Uterus (tissue), 4 donors: ENCODE results near the gene LRRC3. TPM values are rescaled to one million over a fixed set of nuclear protein-coding genes. Genes with fewer than 3 reads are reported as not detected.

Experiments
- DNase-seq, 2 donors: peaks; one replicate each; pipeline ENCODE4 v3.0.0-alpha.2; 2019 to 2020
- H3K27ac ChIP-seq, 2 donors: fragments of 200-600 bp; sonication (generic); 1 replicate in 1 of 2; 2 replicates in 1 of 2; pipeline ENCODE4 v1.5.1; 2016 to 2018
- H3K27me3 ChIP-seq, 2 donors: fragments of 200-600 bp; sonication (generic); one replicate each; pipeline ENCODE4 v1.5.1; 2018 to 2019; ENCODE audit warnings: control low read depth in 1 of 2
- H3K36me3 ChIP-seq, 2 donors: fragments of 200-600 bp; sonication (generic); one replicate each; pipeline ENCODE4 v1.5.1; 2019; ENCODE audit warnings: control low read depth in 1 of 2
- H3K4me1 ChIP-seq, 2 donors: fragments of 200-600 bp; sonication (generic); one replicate each; pipeline ENCODE4 v1.5.1; 2018 to 2019; ENCODE audit warnings: control low read depth in 1 of 2
- H3K4me3 ChIP-seq, 2 donors: fragments of 200-600 bp; sonication (generic); 1 replicate in 1 of 2; 2 replicates in 1 of 2; pipeline ENCODE4 v1.5.1; 2018 to 2019; ENCODE audit warnings: mild to moderate bottlenecking in 1 of 2
- H3K9me3 ChIP-seq, 2 donors: fragments of 200-600 bp; sonication (generic); one replicate each; pipeline ENCODE4 v1.5.1; 2019; ENCODE audit warnings: control low read depth in 1 of 2
- CTCF ChIP-seq, 4 experiments: fragments of 200-600 bp in 2 of 4; fragments of 450-650 bp in 2 of 4; sonication (generic) in 2 of 4; IDR thresholded peaks; one replicate each; pipeline ENCODE4 v1.5.1; 2016 to 2019; ENCODE audit warnings: antibody characterized with exemption in 4 of 4, mild to moderate bottlenecking in 2 of 4, moderate library complexity in 1 of 4
- POLR2A ChIP-seq, 2 donors: fragments of 450-650 bp; IDR thresholded peaks; one replicate each; pipeline ENCODE4 v1.6.1; 2016; ENCODE audit warnings: antibody characterized with exemption in 2 of 2, mild to moderate bottlenecking in 1 of 2, moderate library complexity in 1 of 2
- intact Hi-C: fragments of 100-400 bp; cut with DNase I; formaldehyde crosslinking; loops from one replicate; pipeline ENCODE4 v1.15.1; 2023; ENCODE audit warnings: low total_unique reads
- total RNA-seq, 4 donors: library from RNA; depleted of rRNA in 3 of 4; stranded (reverse); fragments of >200 nt in 3 of 4; gene quantifications; one replicate each; pipeline versions ENCODE4 v1.1.0 to v1.2.4, GENCODE V29; 2014 to 2023
- donor health status: DM: yes; HTN: yes; CAD: no.

LRRC3 gene
- total RNA-seq, 4 donors from 2014 or later: under 0.01 to 2.3 (median 2.3) TPM; not detected in 1

- Histone ChIP-seq H3K27ac (no peak overlapping the region), H3K9me3 (no peaks in the 10 kb centered on the region), H3K4me3 (no peak overlapping the region), H3K27me3 (no peaks in the 10 kb centered on the region), H3K4me1 (no peaks in the 10 kb centered on the region), H3K36me3 (no peaks in the 10 kb centered on the region)
- intact Hi-C loops: no loop called here
- no peak for DNase-seq
- TF ChIP-seq POLR2A (IDR thresholded peaks at IDR 0.05) (no peak), CTCF (IDR thresholded peaks at IDR 0.05) (no peak)
These were observed 35.5 kb downstream of the LRRC3 start for GRCh38 chr21:44490816-44491215.

- Histone ChIP-seq H3K36me3 (no peaks in the 10 kb centered on the region), H3K9me3 (no peaks in the 10 kb centered on the region), H3K27me3 (no peaks in the 10 kb centered on the region), H3K4me1 (no peaks in the 10 kb centered on the region), H3K27ac (no peak overlapping the region), H3K4me3 (no peak overlapping the region)
- DNase-seq: no peak
- intact Hi-C loops: no loop called here
- TF ChIP-seq CTCF (IDR thresholded peaks at IDR 0.05) (no peak), POLR2A (IDR thresholded peaks at IDR 0.05) (no peak)
These were observed 37.5 kb downstream of the LRRC3 start for GRCh38 chr21:44492567-44493385.

- intact Hi-C loops: no loop called here
- Histone ChIP-seq H3K36me3 (no peaks in the 10 kb centered on the region), H3K27me3 (no peaks in the 10 kb centered on the region), H3K9me3 (no peaks in the 10 kb centered on the region), H3K4me3 (no peak overlapping the region), H3K4me1 (no peaks in the 10 kb centered on the region), H3K27ac (no peak overlapping the region)
- no peak for TF ChIP-seq POLR2A (IDR thresholded peaks at IDR 0.05)
- TF ChIP-seq CTCF (IDR thresholded peaks at IDR 0.05): no peak
- DNase-seq: no peak
These were observed 39.1 kb downstream of the LRRC3 start for GRCh38 chr21:44494418-44494817.

- TF ChIP-seq POLR2A (IDR thresholded peaks at IDR 0.05) (no peak), CTCF (IDR thresholded peaks at IDR 0.05) (no peak)
- H3K27me3 ChIP-seq: no peaks in the 10 kb centered on the region
- H3K4me1 ChIP-seq: no peaks in the 10 kb centered on the region
- no peak for DNase-seq
- H3K4me3 ChIP-seq: no peak overlapping the region
- intact Hi-C loops: no loop called here
- H3K27ac ChIP-seq: no peak overlapping the region
- no peaks in the 10 kb centered on the region for H3K36me3 ChIP-seq
- no peaks in the 10 kb centered on the region for H3K9me3 ChIP-seq
These were observed 39.6 kb downstream of the LRRC3 start for GRCh38 chr21:44494956-44495355.

- Histone ChIP-seq H3K27ac (no peak overlapping the region), H3K9me3 (no peaks in the 10 kb centered on the region), H3K36me3 (no peaks in the 10 kb centered on the region), H3K4me1 (no peaks in the 10 kb centered on the region), H3K27me3 (no peaks in the 10 kb centered on the region), H3K4me3 (no peak overlapping the region)
- intact Hi-C loops: no loop called here
- no peak for DNase-seq
- TF ChIP-seq CTCF (IDR thresholded peaks at IDR 0.05) (no peak), POLR2A (IDR thresholded peaks at IDR 0.05) (no peak)
These were observed 40.6 kb downstream of the LRRC3 start for GRCh38 chr21:44495611-44496563.
